Astrocyte (in vitro differentiated cells and primary cell): ENCODE data around the gene FAP. TPM values are rescaled to one million over a fixed set of nuclear protein-coding genes. Genes with fewer than 3 reads are reported as not detected.
A peak's percentile ranks its signal among the peaks of the same experiment; 100 is the strongest.

ENCODE experiments used
- DNase-seq: peaks from one replicate; pipeline ENCODE4 v3.0.0-alpha.2; 2010; ENCODE audit warnings: low read depth
- FAIRE-seq: peaks from 2 replicates; lab custom pipeline; 2011; peaks lifted over from hg19 to GRCh38; lab: Jason Lieb, UNC
- H2AFZ ChIP-seq: 2 replicates; pipeline ENCODE4 v1.6.0; 2012; ENCODE audit warnings: low read depth, low read length, inconsistent platforms
- H3K27ac ChIP-seq: 2 replicates; pipeline ENCODE4 v1.5.1; 2011; ENCODE audit warnings: low read depth, low read length, inconsistent platforms
- H3K27me3 ChIP-seq: 2 replicates; pipeline ENCODE4 v1.6.0; 2011; ENCODE audit warnings: low read length, inconsistent platforms; ENCODE audit not compliant: insufficient read depth
- H3K36me3 ChIP-seq: 2 replicates; pipeline ENCODE4 v1.5.1; 2011; ENCODE audit warnings: low read length, inconsistent platforms; ENCODE audit not compliant: insufficient read depth
- H3K4me1 ChIP-seq: 2 replicates; pipeline ENCODE4 v1.5.1; 2011; ENCODE audit warnings: low read length, inconsistent platforms; ENCODE audit not compliant: insufficient read depth
- H3K4me2 ChIP-seq: 2 replicates; pipeline ENCODE4 v1.6.0; 2012; ENCODE audit warnings: low read length, inconsistent platforms
- H3K4me3 ChIP-seq: 2 replicates; pipeline ENCODE4 v1.5.1; 2011; ENCODE audit warnings: low read depth, mild to moderate bottlenecking, low read length, inconsistent platforms; ENCODE audit not compliant: insufficient read depth
- H3K79me2 ChIP-seq: 2 replicates; pipeline ENCODE4 v1.6.0; 2012; ENCODE audit warnings: mild to moderate bottlenecking, low read length, inconsistent platforms; ENCODE audit not compliant: insufficient read depth
- H3K9ac ChIP-seq: 2 replicates; pipeline ENCODE4 v1.6.0; 2012; ENCODE audit warnings: mild to moderate bottlenecking, low read length, inconsistent platforms
- H3K9me3 ChIP-seq: 2 replicates; pipeline ENCODE4 v1.5.1; 2012; ENCODE audit warnings: low read depth, mild to moderate bottlenecking, low read length, inconsistent platforms; ENCODE audit not compliant: insufficient read depth
- H4K20me1 ChIP-seq: 2 replicates; pipeline ENCODE4 v1.6.0; 2012; ENCODE audit warnings: low read length, inconsistent platforms; ENCODE audit not compliant: insufficient read depth
- H3K27ac Mint-ChIP-seq: one replicate; pipeline ENCODE4 v1.8.0; 2021; ENCODE audit warnings: mild to moderate bottlenecking, mixed read lengths; ENCODE audit not compliant: unreplicated experiment
- H3K27me3 Mint-ChIP-seq: one replicate; pipeline ENCODE4 v1.8.0; 2021; ENCODE audit warnings: low read depth, mixed read lengths; ENCODE audit not compliant: unreplicated experiment
- H3K36me3 Mint-ChIP-seq: one replicate; pipeline ENCODE4 v1.8.0; 2021; ENCODE audit warnings: low read depth, mixed read lengths; ENCODE audit not compliant: unreplicated experiment
- H3K4me1 Mint-ChIP-seq: one replicate; pipeline ENCODE4 v1.8.0; 2021; ENCODE audit warnings: low read depth, mixed read lengths; ENCODE audit not compliant: unreplicated experiment
- H3K4me3 Mint-ChIP-seq: one replicate; pipeline ENCODE4 v1.8.0; 2021; ENCODE audit warnings: mild to moderate bottlenecking, moderate library complexity, mixed read lengths; ENCODE audit not compliant: unreplicated experiment
- H3K9me3 Mint-ChIP-seq: one replicate; pipeline ENCODE4 v1.8.0; 2021; ENCODE audit warnings: mild to moderate bottlenecking, mixed read lengths; ENCODE audit not compliant: unreplicated experiment
- CTCF ChIP-seq: IDR thresholded peaks from 2 replicates; pipeline ENCODE4 v1.5.1; 2011; ENCODE audit warnings: low read depth, mild to moderate bottlenecking, inconsistent platforms, low read length, moderate library complexity; ENCODE audit not compliant: insufficient read depth
- EZH2 ChIP-seq: IDR thresholded peaks from 2 replicates; pipeline ENCODE4 v1.6.1; 2012; ENCODE audit warnings: mild to moderate bottlenecking, low read length, inconsistent platforms; ENCODE audit not compliant: insufficient read depth
- total RNA-seq: library from RNA; stranded (reverse); gene quantifications from 2 replicates; pipeline ENCODE4 v1.2.1, GENCODE V29; 2021

FAP gene
- total RNA-seq, 1 donor from 2014 or later = 1.3 TPM

GRCh38 chr2:162212366-162212765 is 30.9 kb downstream of the FAP start:
- Histone ChIP-seq H3K27ac (no peak overlapping the region), H2AFZ (no peak overlapping the region)

GRCh38 chr2:162211732-162212131 is 31.5 kb downstream of the FAP start:
- H3K4me2 ChIP-seq = no peak overlapping the region
- Mint-ChIP-seq H3K36me3 (no peaks in the 10 kb centered on the region), H3K4me1 (peaks cover 8% of the 10 kb centered on the region), H3K27ac (no peak overlapping the region), H3K9me3 (no peaks in the 10 kb centered on the region), H3K27me3 (no peaks in the 10 kb centered on the region), H3K4me3 (no peak overlapping the region)
- no peak overlapping the region for H3K9ac ChIP-seq
- no peak for DNase-seq
- H3K4me1 ChIP-seq = peaks cover 7% of the 10 kb centered on the region
- H3K27ac ChIP-seq = no peak overlapping the region
- H3K4me3 ChIP-seq = no peak overlapping the region
- H3K27me3 ChIP-seq = no peaks in the 10 kb centered on the region
- peaks cover 5% of the 10 kb centered on the region for H4K20me1 ChIP-seq
- no peak overlapping the region for H2AFZ ChIP-seq
- FAIRE-seq = peak; percentile 34
- H3K79me2 ChIP-seq = no peaks in the 10 kb centered on the region
- peaks cover 58% of the 10 kb centered on the region for H3K36me3 ChIP-seq
- no peaks in the 10 kb centered on the region for H3K9me3 ChIP-seq
- TF ChIP-seq CTCF (no peak), EZH2 (no peak)

More at GRCh38 chr2:162212366-162212765, 30.9 kb downstream of the FAP start:
- Mint-ChIP-seq H3K4me1 (peaks cover 8% of the 10 kb centered on the region), H3K27me3 (no peaks in the 10 kb centered on the region), H3K4me3 (no peak overlapping the region), H3K36me3 (no peaks in the 10 kb centered on the region), H3K9me3 (no peaks in the 10 kb centered on the region), H3K27ac (no peak overlapping the region)
- Histone ChIP-seq H3K9ac (no peak overlapping the region), H3K9me3 (no peaks in the 10 kb centered on the region), H3K79me2 (no peaks in the 10 kb centered on the region), H3K4me1 (peaks cover 7% of the 10 kb centered on the region), H3K4me2 (no peak overlapping the region), H3K36me3 (peaks cover 64% of the 10 kb centered on the region), H3K27me3 (no peaks in the 10 kb centered on the region), H4K20me1 (peaks cover 5% of the 10 kb centered on the region), H3K4me3 (no peak overlapping the region)
- FAIRE-seq (no peak), DNase-seq (no peak)
- TF ChIP-seq CTCF (no peak), EZH2 (no peak)

GRCh38 chr2:162210385-162210784 is 32.9 kb downstream of the FAP start:
- TF ChIP-seq CTCF (no peak), EZH2 (no peak)
- no peak overlapping the region for H3K4me3 Mint-ChIP-seq
- Histone ChIP-seq H3K27ac (peak overlapping the region; percentile 30), H3K4me1 (peaks cover 7% of the 10 kb centered on the region), H2AFZ (no peak overlapping the region), H3K27me3 (no peaks in the 10 kb centered on the region), H3K9me3 (no peaks in the 10 kb centered on the region), H4K20me1 (peaks cover 5% of the 10 kb centered on the region), H3K4me2 (peak overlapping the region; percentile 6), H3K4me3 (no peak overlapping the region), H3K36me3 (peaks cover 57% of the 10 kb centered on the region), H3K9ac (no peak overlapping the region), H3K79me2 (no peaks in the 10 kb centered on the region)
- FAIRE-seq (peak; percentile 39), DNase-seq (peak; percentile 33)
- H3K27ac Mint-ChIP-seq = no peak overlapping the region
- no peaks in the 10 kb centered on the region for H3K9me3 Mint-ChIP-seq
- H3K27me3 Mint-ChIP-seq = no peaks in the 10 kb centered on the region
- H3K36me3 Mint-ChIP-seq = no peaks in the 10 kb centered on the region
- H3K4me1 Mint-ChIP-seq = peaks cover 8% of the 10 kb centered on the region
